Body of pancreas (tissue), 4 donors: Measurements from ENCODE around the gene ENTPD2. TPM values are rescaled to one million over a fixed set of nuclear protein-coding genes. Genes with fewer than 3 reads are reported as not detected.

Experiments used
- ATAC-seq: fragments of 150-250 bp; one replicate; pipeline ENCODE4 v1.9.1; 2016
- DNase-seq, 4 donors: peaks; one replicate each; pipeline ENCODE4 v3.0.0-alpha.2; 2019
- H3K27ac ChIP-seq, 4 donors: fragments of 200-600 bp; sonication (generic); 1 replicate in 3 of 4; 2 replicates in 1 of 4; pipeline versions ENCODE4 v1.5.1 to v1.6.1; 2016 to 2019; ENCODE audit warnings: mild to moderate bottlenecking in 1 of 4, mixed read lengths in 1 of 4, moderate library complexity in 1 of 4
- H3K27me3 ChIP-seq, 2 donors: fragments of 200-600 bp; sonication (generic); one replicate each; pipeline ENCODE4 v1.6.0; 2016; ENCODE audit warnings: mild to moderate bottlenecking in 1 of 2
- H3K36me3 ChIP-seq, 2 donors: fragments of 200-600 bp; sonication (generic); replicated peaks in 1 of 2; 2 replicates each; pipeline ENCODE4 v1.5.1; 2016; ENCODE audit warnings: low read depth in 2 of 2; ENCODE audit not compliant: insufficient read depth in 1 of 2
- H3K4me1 ChIP-seq: fragments of 200-600 bp; sonication (generic); one replicate; pipeline ENCODE4 v1.6.0; 2016
- H3K4me3 ChIP-seq, 2 donors: fragments of 200-600 bp; sonication (generic); 1 replicate in 1 of 2; 2 replicates in 1 of 2; pipeline ENCODE4 v1.5.1; 2016 to 2019
- H3K9me3 ChIP-seq, 3 donors: fragments of 200-600 bp; sonication (generic); 1 replicate in 2 of 3; 2 replicates in 1 of 3; pipeline ENCODE4 v1.5.1; 2016
- POLR2A ChIP-seq, 3 donors: fragments of 450-650 bp; IDR thresholded peaks; one replicate each; pipeline ENCODE4 v1.6.1; 2016; ENCODE audit warnings: antibody characterized with exemption in 3 of 3, mild to moderate bottlenecking in 2 of 3
- WGBS, 2 donors: methylation state at CpG; one replicate each; pipeline ENCODE4 v1.1.5; 2017; 5-methylcytosine and 5-hydroxymethylcytosine counted together
- intact Hi-C: fragments of 100-400 bp; cut with DNase I; formaldehyde crosslinking; loops from one replicate; pipeline ENCODE4 v1.15.1; 2023
- total RNA-seq, 2 donors: library from RNA; depleted of rRNA; stranded (reverse); fragments of >200 nt; gene quantifications; one replicate each; pipeline ENCODE4 v1.1.0, GENCODE V29; 2016
- TF ChIP-seq, protein P1 (sequence below), 7 experiments: fragments of 450-650 bp in 4 of 7; fragments of 200-600 bp in 3 of 7; sonication (generic) in 3 of 7; IDR thresholded peaks; one replicate each; pipeline ENCODE4 v1.5.1; 2016 to 2019; ENCODE audit warnings: antibody characterized with exemption in 7 of 7

ENTPD2 gene
- total RNA-seq, 2 donors from 2014 or later = 1.3 to 1.6 TPM

GRCh38 chr9:137079401-137079787 lies 25.5 kb upstream of the ENTPD2 start:
- Histone ChIP-seq H3K36me3 (no peaks in the 10 kb centered on the region), H3K27ac (no peak overlapping the region), H3K9me3 (no peaks in the 10 kb centered on the region), H3K27me3 (no peaks in the 10 kb centered on the region), H3K4me1 (peaks cover 21% of the 10 kb centered on the region), H3K4me3 (no peak overlapping the region)
- DNase-seq = no peak
- ATAC-seq = no peak
- no peak for TF ChIP-seq POLR2A (IDR thresholded peaks at IDR 0.05)
- TF ChIP-seq, protein P1, sequence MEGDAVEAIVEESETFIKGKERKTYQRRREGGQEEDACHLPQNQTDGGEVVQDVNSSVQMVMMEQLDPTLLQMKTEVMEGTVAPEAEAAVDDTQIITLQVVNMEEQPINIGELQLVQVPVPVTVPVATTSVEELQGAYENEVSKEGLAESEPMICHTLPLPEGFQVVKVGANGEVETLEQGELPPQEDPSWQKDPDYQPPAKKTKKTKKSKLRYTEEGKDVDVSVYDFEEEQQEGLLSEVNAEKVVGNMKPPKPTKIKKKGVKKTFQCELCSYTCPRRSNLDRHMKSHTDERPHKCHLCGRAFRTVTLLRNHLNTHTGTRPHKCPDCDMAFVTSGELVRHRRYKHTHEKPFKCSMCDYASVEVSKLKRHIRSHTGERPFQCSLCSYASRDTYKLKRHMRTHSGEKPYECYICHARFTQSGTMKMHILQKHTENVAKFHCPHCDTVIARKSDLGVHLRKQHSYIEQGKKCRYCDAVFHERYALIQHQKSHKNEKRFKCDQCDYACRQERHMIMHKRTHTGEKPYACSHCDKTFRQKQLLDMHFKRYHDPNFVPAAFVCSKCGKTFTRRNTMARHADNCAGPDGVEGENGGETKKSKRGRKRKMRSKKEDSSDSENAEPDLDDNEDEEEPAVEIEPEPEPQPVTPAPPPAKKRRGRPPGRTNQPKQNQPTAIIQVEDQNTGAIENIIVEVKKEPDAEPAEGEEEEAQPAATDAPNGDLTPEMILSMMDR (IDR thresholded peaks at IDR 0.05) = no peak
- 90 to 100% methylated on average over 1 to 12 of the region's 13 CpGs for WGBS, 2 donors
- intact Hi-C loops = no loop called here

- Histone ChIP-seq H3K4me3 (no peak overlapping the region), H3K4me1 (peaks cover 21% of the 10 kb centered on the region), H3K27ac (no peak overlapping the region), H3K9me3 (no peaks in the 10 kb centered on the region), H3K36me3 (no peaks in the 10 kb centered on the region), H3K27me3 (no peaks in the 10 kb centered on the region)
- 81 to 88% methylated on average over 12 to 39 of the region's 51 CpGs for WGBS, 2 donors
- ATAC-seq (no peak), DNase-seq (no peak)
- intact Hi-C loops = no loop called here
- TF ChIP-seq POLR2A (IDR thresholded peaks at IDR 0.05) = no peak
- TF ChIP-seq, protein P1 (IDR thresholded peaks at IDR 0.05) = no peak
Observed at GRCh38 chr9:137078701-137079400, 25.0 kb upstream of the ENTPD2 start.

GRCh38 chr9:137077758-137078693 lies 24.2 kb upstream of the ENTPD2 start:
- DNase-seq (peak in 1 of 4 donors; percentile 42), ATAC-seq (peak; percentile 18)
- Histone ChIP-seq H3K36me3 (no peaks in the 10 kb centered on the region), H3K27ac (no peak overlapping the region), H3K4me3 (peak overlapping the region; percentile 54 to 70), H3K4me1 (peaks cover 21% of the 10 kb centered on the region), H3K27me3 (no peaks in the 10 kb centered on the region), H3K9me3 (no peaks in the 10 kb centered on the region)
- 17 to 42% methylated on average over 9 to 54 of the region's 76 CpGs for WGBS, 2 donors
- TF ChIP-seq, protein P1 (IDR thresholded peaks at IDR 0.05) = no peak
- no peak for TF ChIP-seq POLR2A (IDR thresholded peaks at IDR 0.05)
- intact Hi-C loops = no loop called here

- no peaks in the 10 kb centered on the region for H3K27me3 ChIP-seq
- peaks cover 21% of the 10 kb centered on the region for H3K4me1 ChIP-seq
- ATAC-seq (peak; percentile 68), DNase-seq (peak; percentile 52 to 85 (median 76))
- no peaks in the 10 kb centered on the region for H3K9me3 ChIP-seq
- H3K27ac ChIP-seq = peak within 1 kb of the TSS in 2 of 4 donors; percentile 38 to 62
- TF ChIP-seq, protein P1 (IDR thresholded peaks at IDR 0.05) = no peak
- TF ChIP-seq POLR2A (IDR thresholded peaks at IDR 0.05) = no peak
- intact Hi-C loops = no loop called here
- H3K4me3 ChIP-seq = peak within 1 kb of the TSS; percentile 54 to 70
- 4% methylated on average over 27 of the region's 87 CpGs; no CpG with 5 or more reads in 1 of the 2 donors for WGBS, 2 donors
- no peaks in the 10 kb centered on the region for H3K36me3 ChIP-seq
Observed at GRCh38 chr9:137077010-137077747, 23.3 kb upstream of the ENTPD2 start, which contains the start of gene UAP1L1. Gene UAP1L1 (plus strand): TSS chr9:137077517. CDS start chr9:137077533, 16 bp downstream.
